Measurements from ENCODE around the gene ANKS3. TPM values are rescaled to one million over a fixed set of nuclear protein-coding genes. Genes with fewer than 3 reads are reported as not detected.

The ANKS3 gene
- polyA plus RNA-seq, 1 of the 3 experiments (the other 2 are of a cell fraction): 42.2 TPM

GRCh38 chr16:4663777-4664465, 70.2 kb downstream of the ANKS3 start:
- no peak for DNase-seq
- Histone ChIP-seq H3K27me3 (ENCODE audit: insufficient read depth) (no peaks in the 10 kb centered on the region), H3K4me3 (ENCODE audit: low read depth in 2 of 2, low read length in 1 of 2) (no peak overlapping the region), H3K27ac (ENCODE audit: low read depth in 2 of 2, low read length in 1 of 2) (no peak overlapping the region), H3K9me2 (no peaks in the 10 kb centered on the region), H4K20me1 (ENCODE audit: insufficient read depth) (peaks cover 4% of the 10 kb centered on the region; the same call in 1 of the 2 replicates), H3K9ac (no peak overlapping the region), H3K4me2 (no peak overlapping the region), H3K4me1 (ENCODE audit: control insufficient read depth in 1 of 2, insufficient read depth in 2 of 2, low read depth in 1 of 2, low read length in 1 of 2) (no peaks in the 10 kb centered on the region), H3K79me2 (ENCODE audit: insufficient read depth) (no peaks in the 10 kb centered on the region), H3K36me3 (replicated peaks in 1 of 2; ENCODE audit: control insufficient read depth in 1 of 2, insufficient read depth in 2 of 2, low read length in 1 of 2) (peaks cover 6 to 25% of the 10 kb centered on the region in 2 experiments), H3K9me3 (no peaks in the 10 kb centered on the region), H3F3A (replicated peaks; ENCODE audit: insufficient read depth) (no peaks in the 10 kb centered on the region), H2AFZ (ENCODE audit: low read depth) (no peak overlapping the region)
- WGBS (ENCODE audit: low lambda C conversion rate): 86% methylated on average over 11 of the region's 25 CpGs
- POLR2A ChIA-PET: no interaction called here
- TF ChIP-seq ELF1 (IDR thresholded peaks at IDR 0.05) (no peak), NRF1 (IDR thresholded peaks at IDR 0.05; ENCODE audit: low read depth, low read length) (no peak), FOXM1 (IDR thresholded peaks at IDR 0.05; ENCODE audit: low read depth) (no peak), REST (IDR thresholded peaks at IDR 0.05; ENCODE audit: low read depth, low read length) (no peak), POLR2AphosphoS5 (IDR thresholded peaks at IDR 0.05; ENCODE audit: low read depth, low read length) (no peak), GABPA (IDR thresholded peaks at IDR 0.05; ENCODE audit: low read depth) (no peak), RCOR1 (IDR thresholded peaks at IDR 0.05; ENCODE audit: low read length) (no peak), MXI1 (IDR thresholded peaks at IDR 0.05; ENCODE audit: low read depth, low read length) (no peak)
- CTCF ChIA-PET: no interaction called here

DNA sequence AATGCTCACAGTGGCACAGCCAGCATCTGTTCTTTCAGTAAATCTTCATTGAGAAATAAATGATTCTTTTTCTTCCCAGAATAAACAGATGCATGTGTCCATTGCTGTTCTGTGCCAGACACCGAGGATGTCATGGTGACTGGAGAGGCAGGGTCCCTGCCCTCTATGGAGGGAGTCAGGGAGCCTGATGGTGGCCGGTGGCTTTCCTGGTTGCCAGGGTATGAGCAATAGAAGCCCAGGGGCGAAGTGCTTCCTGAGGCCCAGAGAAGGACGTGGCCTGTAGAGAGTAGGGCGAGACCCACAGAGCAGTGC, 70.7 kb downstream of the ANKS3 start:
- peaks cover 3 to 26% of the 10 kb centered on the region in 2 experiments for H3K36me3 ChIP-seq (replicated peaks in 1 of 2; ENCODE audit: control insufficient read depth in 1 of 2, insufficient read depth in 2 of 2, low read length in 1 of 2)
- no peaks in the 10 kb centered on the region for H3K9me3 ChIP-seq
- H3F3A ChIP-seq (replicated peaks; ENCODE audit: insufficient read depth): no peaks in the 10 kb centered on the region
- H4K20me1 ChIP-seq (ENCODE audit: insufficient read depth): peaks cover 4% of the 10 kb centered on the region; the same call in 1 of the 2 replicates
- H3K27me3 ChIP-seq (ENCODE audit: insufficient read depth): no peaks in the 10 kb centered on the region
- no peaks in the 10 kb centered on the region for H3K79me2 ChIP-seq (ENCODE audit: insufficient read depth)
- CTCF ChIA-PET: no interaction called here
- no peaks in the 10 kb centered on the region for H3K4me1 ChIP-seq (ENCODE audit: control insufficient read depth in 1 of 2, insufficient read depth in 2 of 2, low read depth in 1 of 2, low read length in 1 of 2)
- H3K4me2 ChIP-seq: no peak overlapping the region
- no peak overlapping the region for H3K27ac ChIP-seq (ENCODE audit: low read depth in 2 of 2, low read length in 1 of 2)
- H3K4me3 ChIP-seq (ENCODE audit: low read depth in 2 of 2, low read length in 1 of 2): no peak overlapping the region
- no peaks in the 10 kb centered on the region for H3K9me2 ChIP-seq
- DNase-seq: no peak
- WGBS (ENCODE audit: low lambda C conversion rate): 93% methylated on average over 5 of the region's 5 CpGs
- TF ChIP-seq TCF12 (IDR thresholded peaks at IDR 0.05): no peak
- TF ChIP-seq, protein P1, sequence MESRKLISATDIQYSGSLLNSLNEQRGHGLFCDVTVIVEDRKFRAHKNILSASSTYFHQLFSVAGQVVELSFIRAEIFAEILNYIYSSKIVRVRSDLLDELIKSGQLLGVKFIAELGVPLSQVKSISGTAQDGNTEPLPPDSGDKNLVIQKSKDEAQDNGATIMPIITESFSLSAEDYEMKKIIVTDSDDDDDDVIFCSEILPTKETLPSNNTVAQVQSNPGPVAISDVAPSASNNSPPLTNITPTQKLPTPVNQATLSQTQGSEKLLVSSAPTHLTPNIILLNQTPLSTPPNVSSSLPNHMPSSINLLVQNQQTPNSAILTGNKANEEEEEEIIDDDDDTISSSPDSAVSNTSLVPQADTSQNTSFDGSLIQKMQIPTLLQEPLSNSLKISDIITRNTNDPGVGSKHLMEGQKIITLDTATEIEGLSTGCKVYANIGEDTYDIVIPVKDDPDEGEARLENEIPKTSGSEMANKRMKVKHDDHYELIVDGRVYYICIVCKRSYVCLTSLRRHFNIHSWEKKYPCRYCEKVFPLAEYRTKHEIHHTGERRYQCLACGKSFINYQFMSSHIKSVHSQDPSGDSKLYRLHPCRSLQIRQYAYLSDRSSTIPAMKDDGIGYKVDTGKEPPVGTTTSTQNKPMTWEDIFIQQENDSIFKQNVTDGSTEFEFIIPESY (IDR thresholded peaks at IDR 0.05; ENCODE audit: borderline replicate concordance, low read depth): no peak
- no peak for TF ChIP-seq ELF1 (IDR thresholded peaks at IDR 0.05)
- TF ChIP-seq MEF2A (IDR thresholded peaks at IDR 0.05; ENCODE audit: borderline replicate concordance, low read depth): no peak
- no peak for TF ChIP-seq EZH2phosphoT487 (IDR thresholded peaks at IDR 0.05; ENCODE audit: borderline replicate concordance, low read depth)
- POLR2A ChIA-PET: no interaction called here
- no peak overlapping the region for H3K9ac ChIP-seq
- H2AFZ ChIP-seq (ENCODE audit: low read depth): no peak overlapping the region
